ENCODE data around the gene DUSP22.

Gene DUSP22

GRCh38 chr6:339480-339879 is 47.2 kb downstream of the DUSP22 start:
- DNase-seq (ENCODE audit: low spot score): no peak

GRCh38 chr6:340186-340955 is 48.1 kb downstream of the DUSP22 start:
- DNase-seq (ENCODE audit: low spot score): no peak

- peak; percentile 30 for DNase-seq (ENCODE audit: low spot score)
Measured at GRCh38 chr6:340991-341827, 48.9 kb downstream of the DUSP22 start.

GRCh38 chr6:341914-342831 is 49.9 kb downstream of the DUSP22 start:
- no peak for DNase-seq (ENCODE audit: low spot score)

- DNase-seq (ENCODE audit: low spot score): no peak
Measured at GRCh38 chr6:342832-343179, 50.5 kb downstream of the DUSP22 start.

GRCh38 chr6:343226-343935 is 51.1 kb downstream of the DUSP22 start:
- DNase-seq (ENCODE audit: low spot score): no peak

GRCh38 chr6:343960-344815 is 51.9 kb downstream of the DUSP22 start:
- no peak for DNase-seq (ENCODE audit: low spot score)

- DNase-seq (ENCODE audit: low spot score): no peak
Measured at GRCh38 chr6:344816-345340, 52.6 kb downstream of the DUSP22 start.

GRCh38 chr6:345747-346385 is 53.6 kb downstream of the DUSP22 start:
- no peak for DNase-seq (ENCODE audit: low spot score)

GRCh38 chr6:346386-347030 is 54.2 kb downstream of the DUSP22 start:
- DNase-seq (ENCODE audit: low spot score): no peak

GRCh38 chr6:347232-347631 is 54.9 kb downstream of the DUSP22 start:
- no peak for DNase-seq (ENCODE audit: low spot score)

GRCh38 chr6:347951-348859 is 55.9 kb downstream of the DUSP22 start:
- DNase-seq (ENCODE audit: low spot score): no peak

GRCh38 chr6:348860-349396 is 56.6 kb downstream of the DUSP22 start:
- DNase-seq (ENCODE audit: low spot score): no peak

GRCh38 chr6:349491-349921 is 57.2 kb downstream of the DUSP22 start:
- no peak for DNase-seq (ENCODE audit: low spot score)

GRCh38 chr6:350371-350770 is 58.1 kb downstream of the DUSP22 start:
- DNase-seq (ENCODE audit: low spot score): no peak

- no peak for DNase-seq (ENCODE audit: low spot score)
Measured at GRCh38 chr6:351011-351866, 59.0 kb downstream of the DUSP22 start.

GRCh38 chr6:351867-352289 is 59.6 kb downstream of the DUSP22 start:
- DNase-seq (ENCODE audit: low spot score): no peak

Measured in CD4-positive, alpha-beta T cell treated with Interleukin-15 for 4 hours (primary cell).